Body of pancreas (tissue), 4 donors: ENCODE data around the gene CACNG3.

ENCODE experiments used
- CTCF ChIP-seq, 7 experiments: fragments of 450-650 bp in 4 of 7; fragments of 200-600 bp in 3 of 7; sonication (generic) in 3 of 7; IDR thresholded peaks; one replicate each; pipeline ENCODE4 v1.5.1; 2016 to 2019; ENCODE audit warnings: antibody characterized with exemption in 7 of 7
- POLR2A ChIP-seq, 3 donors: fragments of 450-650 bp; IDR thresholded peaks; one replicate each; pipeline ENCODE4 v1.6.1; 2016; ENCODE audit warnings: antibody characterized with exemption in 3 of 3, mild to moderate bottlenecking in 2 of 3

GRCh38 chr16:24381470-24382118 is 125.5 kb downstream of the CACNG3 start:
- TF ChIP-seq CTCF (IDR thresholded peaks at IDR 0.05): no peak
- no peak for TF ChIP-seq POLR2A (IDR thresholded peaks at IDR 0.05)
